HG02870 (cell line): ENCODE results near the gene ALK.
A peak's percentile ranks its signal among the peaks of the same experiment; 100 is the strongest.

Experiments
- ATAC-seq: cut with Tn5 transposase; IDR thresholded peaks from one replicate; pipeline ENCODE4 v1.9.1; 2021; ENCODE audit warnings: mild to moderate bottlenecking, moderate library complexity; ENCODE audit not compliant: unreplicated experiment

ALK gene

GRCh38 chr2:29218071-29218470 lies 703.3 kb downstream of the ALK start:
- ATAC-seq = no peak

- no peak for ATAC-seq
Observed at GRCh38 chr2:29216609-29216909, 704.8 kb downstream of the ALK start.

- ATAC-seq = no peak
Observed at GRCh38 chr2:29215739-29216608, 705.4 kb downstream of the ALK start.

GRCh38 chr2:29215073-29215472 lies 706.3 kb downstream of the ALK start:
- no peak for ATAC-seq

GRCh38 chr2:29213888-29214291 lies 707.5 kb downstream of the ALK start:
- ATAC-seq = no peak

GRCh38 chr2:29212009-29212408 lies 709.4 kb downstream of the ALK start:
- ATAC-seq = no peak

GRCh38 chr2:29209551-29209950 lies 711.8 kb downstream of the ALK start:
- no peak for ATAC-seq

- ATAC-seq = no peak
Observed at GRCh38 chr2:29207352-29208148, 713.8 kb downstream of the ALK start.

GRCh38 chr2:29206941-29207340 lies 714.4 kb downstream of the ALK start:
- ATAC-seq = no peak

GRCh38 chr2:29202819-29203495 lies 718.4 kb downstream of the ALK start:
- no peak for ATAC-seq

GRCh38 chr2:29201979-29202378 lies 719.4 kb downstream of the ALK start:
- no peak for ATAC-seq

- ATAC-seq = peak; percentile 51
Observed at GRCh38 chr2:29196792-29197788, 724.3 kb downstream of the ALK start.

GRCh38 chr2:29195796-29196195 lies 725.6 kb downstream of the ALK start:
- no peak for ATAC-seq

GRCh38 chr2:29193681-29194080 lies 727.7 kb downstream of the ALK start:
- no peak for ATAC-seq

GRCh38 chr2:29193111-29193510 lies 728.3 kb downstream of the ALK start:
- ATAC-seq = no peak

GRCh38 chr2:29192526-29192925 lies 728.9 kb downstream of the ALK start:
- ATAC-seq = no peak

GRCh38 chr2:29191817-29192216 lies 729.6 kb downstream of the ALK start:
- ATAC-seq = no peak

GRCh38 chr2:29189052-29189451 lies 732.3 kb downstream of the ALK start:
- no peak for ATAC-seq

- no peak for ATAC-seq
Observed at GRCh38 chr2:29187926-29188325, 733.5 kb downstream of the ALK start.

- ATAC-seq = no peak
Observed at GRCh38 chr2:29186817-29187216, 734.6 kb downstream of the ALK start.
